Astrocyte of the spinal cord (primary cell): Measurements from ENCODE around the gene MIER2.
A peak's percentile ranks its signal among the peaks of the same experiment; 100 is the strongest.

Experiments
- DNase-seq: peaks from one replicate; pipeline ENCODE4 v3.0.0; 2011; ENCODE audit warnings: low read depth, low spot score
- H3K4me3 ChIP-seq: 2 replicates; pipeline ENCODE4 v1.5.1; 2011; ENCODE audit warnings: low read depth, mild to moderate bottlenecking, low read length, moderate library complexity
- in situ Hi-C: cut with HindIII; loops from 2 replicates; pipeline ENCODE4 v1.10.0; 2017; ENCODE audit warnings: low sequenced_read_pairs
- TF ChIP-seq, protein P1 (sequence below): IDR thresholded peaks from 2 replicates; pipeline ENCODE4 v1.5.1; 2012; ENCODE audit warnings: low read depth, mild to moderate bottlenecking, low read length, inconsistent platforms

The MIER2 gene

DNA sequence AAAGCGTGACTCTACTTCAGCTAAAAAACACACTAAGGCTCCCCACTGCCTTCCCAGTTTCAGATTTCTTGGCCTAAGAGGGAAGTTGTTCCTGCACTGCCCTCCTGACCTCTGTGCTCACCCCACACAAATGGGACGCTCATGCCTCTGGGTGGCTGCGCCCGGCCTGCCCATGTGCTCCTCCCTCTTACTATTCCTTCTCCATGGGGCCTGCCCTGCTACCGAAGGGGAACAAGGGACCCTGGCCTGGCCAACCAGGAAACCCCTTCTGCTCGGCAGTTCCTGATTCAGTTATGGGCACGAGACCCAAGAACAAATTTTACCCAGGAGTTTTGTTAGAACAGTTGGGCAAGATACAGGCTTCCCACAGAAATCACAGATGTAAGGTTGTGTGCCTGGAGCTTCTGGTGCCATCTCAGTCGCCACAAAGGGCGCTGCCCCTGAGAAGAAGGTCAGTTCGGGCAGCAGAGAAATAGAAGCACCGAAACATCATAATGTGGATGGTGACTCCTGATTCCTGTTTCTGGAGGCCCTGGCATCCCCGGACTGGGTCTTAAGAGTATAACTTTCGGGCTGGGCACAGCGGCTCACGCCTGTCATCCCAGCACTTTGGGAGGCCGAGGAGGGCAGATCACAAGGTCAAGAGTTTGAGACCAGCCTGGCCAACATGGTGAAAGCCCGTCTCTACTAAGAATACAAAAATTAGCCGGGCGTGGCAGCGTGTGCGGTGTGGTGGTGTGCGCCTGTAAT lies 47.9 kb downstream of the MIER2 start:
- no peak overlapping the region for H3K4me3 ChIP-seq

DNA sequence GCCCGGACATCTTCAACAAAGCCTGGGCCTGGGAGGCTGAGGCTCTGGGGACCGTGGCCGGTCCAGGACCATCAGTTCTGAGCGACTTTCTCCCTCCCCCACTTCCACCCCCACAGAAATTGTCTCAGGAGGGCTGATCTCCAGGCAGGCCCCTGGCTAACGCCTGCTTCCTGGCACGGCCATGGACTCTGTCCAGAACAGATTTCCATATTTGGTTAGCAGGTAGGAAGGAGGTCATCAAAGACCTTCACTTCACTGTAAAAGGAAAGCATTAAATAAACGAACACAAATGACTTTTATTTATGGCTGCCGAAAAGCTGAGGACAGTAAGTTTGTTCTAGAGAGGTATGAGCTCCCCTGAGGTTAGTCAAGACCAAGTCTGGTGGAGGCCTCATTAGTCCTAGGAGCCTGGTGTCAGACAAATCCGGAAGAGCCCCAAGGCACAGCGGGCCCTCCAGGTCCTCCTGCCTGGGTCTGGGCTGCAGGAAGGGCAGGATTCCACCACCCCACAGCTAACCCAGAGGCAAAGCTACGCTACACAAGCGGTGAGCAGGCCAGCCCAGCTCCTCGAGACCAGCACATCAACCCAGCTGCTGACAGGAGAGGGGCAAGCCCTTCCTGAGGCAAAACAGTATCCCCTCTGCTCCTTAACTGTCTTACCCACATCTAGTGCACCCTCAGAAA lies 48.8 kb downstream of the MIER2 start:
- TF ChIP-seq, protein P1, sequence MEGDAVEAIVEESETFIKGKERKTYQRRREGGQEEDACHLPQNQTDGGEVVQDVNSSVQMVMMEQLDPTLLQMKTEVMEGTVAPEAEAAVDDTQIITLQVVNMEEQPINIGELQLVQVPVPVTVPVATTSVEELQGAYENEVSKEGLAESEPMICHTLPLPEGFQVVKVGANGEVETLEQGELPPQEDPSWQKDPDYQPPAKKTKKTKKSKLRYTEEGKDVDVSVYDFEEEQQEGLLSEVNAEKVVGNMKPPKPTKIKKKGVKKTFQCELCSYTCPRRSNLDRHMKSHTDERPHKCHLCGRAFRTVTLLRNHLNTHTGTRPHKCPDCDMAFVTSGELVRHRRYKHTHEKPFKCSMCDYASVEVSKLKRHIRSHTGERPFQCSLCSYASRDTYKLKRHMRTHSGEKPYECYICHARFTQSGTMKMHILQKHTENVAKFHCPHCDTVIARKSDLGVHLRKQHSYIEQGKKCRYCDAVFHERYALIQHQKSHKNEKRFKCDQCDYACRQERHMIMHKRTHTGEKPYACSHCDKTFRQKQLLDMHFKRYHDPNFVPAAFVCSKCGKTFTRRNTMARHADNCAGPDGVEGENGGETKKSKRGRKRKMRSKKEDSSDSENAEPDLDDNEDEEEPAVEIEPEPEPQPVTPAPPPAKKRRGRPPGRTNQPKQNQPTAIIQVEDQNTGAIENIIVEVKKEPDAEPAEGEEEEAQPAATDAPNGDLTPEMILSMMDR, result no peak
- in situ Hi-C loops, result no loop called here
- H3K4me3 ChIP-seq, result no peak overlapping the region
- DNase-seq, result no peak

More for the DNA sequence above, 47.9 kb downstream of the MIER2 start:
- DNase-seq, result no peak
- TF ChIP-seq, protein P1, result no peak
- in situ Hi-C loops, result no loop called here

DNA sequence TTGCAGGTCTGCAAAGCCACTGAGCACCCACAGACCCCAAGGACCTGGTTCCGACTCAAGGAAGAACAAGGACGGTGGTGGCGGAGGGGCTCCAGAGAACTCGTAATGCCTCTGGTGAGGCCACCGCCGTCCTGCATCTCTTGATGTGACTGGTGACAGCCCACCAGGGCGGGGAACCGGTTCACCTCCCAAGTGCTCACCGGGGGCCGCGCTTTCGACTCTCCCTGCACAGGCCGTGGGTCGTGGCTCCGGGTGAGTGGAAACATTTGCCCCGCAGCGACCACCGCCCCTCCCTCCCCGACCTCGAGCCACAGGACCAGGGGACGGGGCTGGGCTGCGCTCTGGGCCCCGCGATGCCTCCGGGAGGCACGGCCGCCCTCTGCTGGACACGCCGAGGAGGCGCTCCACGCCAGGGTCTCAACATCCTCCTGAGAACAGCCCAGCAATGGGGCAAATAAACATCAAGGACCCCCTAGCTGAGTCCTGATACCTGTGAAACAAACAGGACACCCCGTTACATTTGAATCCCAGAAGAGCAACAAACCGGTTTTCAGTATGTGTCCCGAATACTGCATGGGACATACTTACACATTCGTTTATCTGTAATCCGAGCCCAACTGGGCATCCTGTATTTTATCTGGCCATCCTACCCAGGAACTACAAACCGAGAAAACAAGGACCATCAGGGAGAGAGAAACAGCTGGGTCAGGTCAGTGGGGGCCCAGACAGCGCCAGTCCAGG lies 49.5 kb downstream of the MIER2 start:
- in situ Hi-C loops, result no loop called here
- H3K4me3 ChIP-seq, result no peak overlapping the region
- TF ChIP-seq, protein P1, result peak; percentile 82
- no peak for DNase-seq

DNA sequence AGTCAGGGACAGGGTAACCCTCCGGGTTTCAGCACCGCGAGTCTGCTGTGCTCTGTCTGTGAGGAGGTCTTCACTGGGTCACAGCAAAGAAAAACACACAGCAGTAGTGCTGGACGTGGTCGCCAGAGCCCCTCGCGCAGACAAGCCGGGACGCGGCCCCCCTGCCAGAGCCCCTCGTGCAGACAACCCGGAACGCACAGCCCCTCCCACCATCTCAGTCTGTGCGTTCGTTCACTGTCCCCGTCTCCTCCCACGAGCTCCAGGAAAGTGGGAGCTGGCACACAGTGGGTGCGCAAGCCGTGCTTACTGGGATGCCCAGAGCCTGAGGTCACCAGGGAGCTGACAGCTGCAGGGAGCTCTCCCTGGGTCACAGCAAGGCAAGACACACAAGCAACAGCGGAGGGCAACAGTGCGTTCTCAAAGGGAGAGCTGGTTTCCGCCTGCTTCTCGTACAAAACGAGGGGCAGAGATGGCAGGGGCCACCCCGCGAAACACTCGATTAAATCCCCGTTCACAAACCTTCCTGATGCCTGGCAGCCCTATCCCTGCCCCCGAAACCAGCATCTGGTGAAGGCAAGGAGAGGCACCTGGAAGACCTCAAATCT lies 50.2 kb downstream of the MIER2 start:
- TF ChIP-seq, protein P1, result no peak
- H3K4me3 ChIP-seq, result no peak overlapping the region
- in situ Hi-C loops, result no loop called here
- no peak for DNase-seq

DNA sequence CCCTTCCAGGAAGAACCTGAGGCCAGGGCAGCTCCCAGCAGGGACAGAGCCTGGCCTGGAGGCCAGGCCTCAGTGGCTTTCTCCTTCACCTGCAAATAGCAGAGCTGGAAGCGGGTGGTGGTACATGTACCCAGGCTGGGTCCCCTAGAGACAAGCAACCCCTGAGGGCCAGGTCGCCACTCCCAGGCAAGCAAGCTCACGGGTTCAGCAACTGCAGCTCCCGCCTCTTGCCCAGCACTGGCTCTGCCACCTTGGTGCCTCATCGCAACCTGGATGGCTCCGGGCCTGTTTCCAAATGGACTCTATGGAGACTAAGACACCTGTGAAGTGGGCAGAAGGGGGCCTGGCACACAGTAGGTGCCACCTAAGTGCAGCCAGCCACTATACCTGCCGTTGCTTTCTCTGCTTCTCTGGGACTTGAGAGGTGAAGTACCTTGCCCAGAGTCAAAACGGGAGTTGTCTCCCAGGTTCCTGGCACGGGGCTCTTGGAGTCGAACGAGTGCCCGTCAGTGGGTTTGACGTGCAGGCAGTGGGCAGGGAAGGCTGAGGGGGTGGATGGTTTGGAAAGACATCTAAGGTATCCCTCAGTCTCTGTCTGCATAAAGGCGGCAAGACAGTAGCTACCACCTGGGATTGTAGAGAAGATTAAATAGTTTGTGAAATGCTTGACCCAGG lies 51.0 kb downstream of the MIER2 start:
- TF ChIP-seq, protein P1, result no peak

DNA sequence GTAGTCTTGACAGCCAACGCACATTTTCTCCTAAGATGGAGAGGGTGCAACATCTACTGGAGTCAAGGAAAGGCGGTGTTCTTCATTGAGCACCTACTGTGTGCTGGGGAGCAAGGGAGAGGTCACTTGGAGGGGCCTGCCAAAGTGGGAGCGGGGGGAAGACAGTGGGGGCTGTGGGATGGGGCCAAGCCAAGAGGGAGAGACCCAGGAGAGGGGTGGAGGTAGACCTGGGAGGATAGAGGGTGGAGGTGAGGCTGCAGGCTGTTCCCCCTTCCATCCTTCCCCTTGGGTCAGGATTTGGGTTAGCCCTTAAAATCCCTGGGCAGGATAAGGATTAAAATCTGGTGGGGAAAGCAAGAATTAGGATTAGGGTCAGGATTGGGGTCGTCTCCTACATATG lies 51.6 kb downstream of the MIER2 start:
- no peak for DNase-seq
- no peak overlapping the region for H3K4me3 ChIP-seq
- TF ChIP-seq, protein P1, result no peak
- in situ Hi-C loops, result no loop called here

More for the DNA sequence above, 51.0 kb downstream of the MIER2 start:
- in situ Hi-C loops, result no loop called here
- H3K4me3 ChIP-seq, result no peak overlapping the region
- DNase-seq, result no peak
